K562 (cell line): Measurements from ENCODE around the gene ZBP1. TPM values are rescaled to one million over a fixed set of nuclear protein-coding genes. Genes with fewer than 3 reads are reported as not detected.

ENCODE experiments used
- ATAC-seq: fragments of 200-7000 bp; cut with Tn5 transposase; 3 replicates; pipeline ENCODE4 v1.9.1; 2020; ENCODE audit warnings: moderate library complexity
- BruUV-seq: library from RNA; stranded (reverse); fragments of 400-500 nt; replicated peaks from 2 replicates; lab custom pipeline; 2021; lab: Mats Ljungman, UMichigan
- CTCF ChIA-PET: fragments of 300-600 bp; formaldehyde crosslinking; extraction: SDS; loops from one replicate; lab custom pipeline; 2021; ENCODE audit warnings: low intra/inter-chr PET ratio; lab: Yijun Ruan, JAX
- POLR2A ChIA-PET: fragments of 300-600, 350-650 bp; sonication (Branson Sonifier 250); formaldehyde crosslinking; extraction: SDS; loops from one replicate; lab custom pipeline; 2021; ENCODE audit warnings: antibody characterized with exemption, inconsistent platforms; lab: Yijun Ruan, JAX
- DNase-seq, 4 experiments: peaks; one replicate each; pipeline versions ENCODE4 v3.0.0 to v3.0.0-alpha.2; 2011 to 2018; ENCODE audit warnings: low spot score in 3 of 4, mixed read lengths in 3 of 4; ENCODE audit errors: extremely low read depth in 1 of 4
- FAIRE-seq: peaks from 2 replicates; lab custom pipeline; 2011; peaks lifted over from hg19 to GRCh38; lab: Jason Lieb, UNC
- H2AFZ ChIP-seq: 2 replicates; pipeline ENCODE4 v1.6.0; 2011; ENCODE audit warnings: low read depth, low read length, control low read depth, inconsistent platforms
- H3K27ac ChIP-seq: fragments of 200-600 bp; 3 replicates; pipeline ENCODE4 v1.8.0; 2011; ENCODE audit warnings: low read depth, mild to moderate bottlenecking, control low read depth, inconsistent platforms, low read length, moderate library complexity, mixed read lengths; ENCODE audit errors: extremely low read depth
- H3K27me3 ChIP-seq, 2 experiments: fragments of 300-600 bp in 1 of 2; 2 replicates in 1 of 2; 3 replicates in 1 of 2; pipeline versions ENCODE4 v1.6.0 to v1.8.0; 2011; ENCODE audit warnings: inconsistent platforms in 2 of 2, low read length in 2 of 2, mild to moderate bottlenecking in 1 of 2, mixed read lengths in 1 of 2, moderate library complexity in 1 of 2; ENCODE audit not compliant: control insufficient read depth in 2 of 2, insufficient read depth in 2 of 2
- H3K36me3 ChIP-seq: fragments of 300-600 bp; 3 replicates; pipeline ENCODE4 v1.8.0; 2011; ENCODE audit warnings: mild to moderate bottlenecking, low read length, inconsistent platforms; ENCODE audit not compliant: control insufficient read depth, insufficient read depth
- H3K4me1 ChIP-seq, 2 experiments: fragments of 200-600 bp in 1 of 2; replicated peaks in 1 of 2; 2 replicates in 1 of 2; 3 replicates in 1 of 2; pipeline versions ENCODE4 v1.5.1 to v1.8.0; 2011; ENCODE audit warnings: inconsistent platforms in 2 of 2, low read length in 2 of 2, mild to moderate bottlenecking in 1 of 2, mixed read lengths in 1 of 2, moderate library complexity in 1 of 2; ENCODE audit not compliant: control insufficient read depth in 2 of 2, insufficient read depth in 2 of 2
- H3K4me2 ChIP-seq: 2 replicates; pipeline ENCODE4 v1.6.1; 2011; ENCODE audit warnings: low read length, control low read depth, inconsistent platforms, mixed read lengths; ENCODE audit not compliant: insufficient read depth
- H3K4me3 ChIP-seq: fragments of 200-600 bp; sonication (generic), shearing (Covaris generic); 2 replicates; pipeline ENCODE4 v1.5.1; 2016; ENCODE audit warnings: control low read depth, inconsistent platforms
- H3K79me2 ChIP-seq: fragments of 200-600 bp; 3 replicates; pipeline ENCODE4 v1.8.0; 2011; ENCODE audit warnings: low read length, inconsistent platforms; ENCODE audit not compliant: control insufficient read depth, insufficient read depth
- H3K9ac ChIP-seq, 2 experiments: 2 replicates each; pipeline versions ENCODE4 v1.6.0 to v1.6.1; 2011; ENCODE audit warnings: low read depth in 2 of 2, low read length in 2 of 2, control low read depth in 1 of 2, inconsistent platforms in 1 of 2, mild to moderate bottlenecking in 1 of 2, mixed read lengths in 1 of 2; ENCODE audit not compliant: insufficient read depth in 1 of 2
- H3K9me1 ChIP-seq: one replicate; pipeline ENCODE4 v1.6.0; 2011; ENCODE audit warnings: inconsistent platforms, mild to moderate bottlenecking, low read length, moderate library complexity; ENCODE audit not compliant: control insufficient read depth, insufficient read depth
- H3K9me3 ChIP-seq: replicated peaks from 2 replicates; pipeline ENCODE4 v1.5.1; 2011; ENCODE audit warnings: low read depth, low read length, inconsistent platforms; ENCODE audit not compliant: control insufficient read depth, insufficient read depth
- H4K20me1 ChIP-seq: replicated peaks from 2 replicates; pipeline ENCODE4 v1.6.1; 2011; ENCODE audit warnings: low read length, inconsistent platforms, mixed read lengths; ENCODE audit not compliant: control insufficient read depth, insufficient read depth
- CC2D1A ChIP-seq: fragments of 450-650 bp; IDR thresholded peaks from 2 replicates; pipeline ENCODE4 v1.6.1; 2017; ENCODE audit warnings: mild to moderate bottlenecking
- CREBBP ChIP-seq: IDR thresholded peaks from one replicate; pipeline ENCODE4 v1.6.1; 2012; ENCODE audit warnings: low read depth, mild to moderate bottlenecking, control low read depth, inconsistent platforms, low read length
- IRF2 ChIP-seq: sonication (generic); formaldehyde crosslinking; IDR thresholded peaks from 2 replicates; pipeline ENCODE4 v1.8.1; 2022; ENCODE audit warnings: mild to moderate bottlenecking, missing genetic modification reagents
- SRSF9 ChIP-seq: fragments of 200-400 bp; formaldehyde crosslinking; IDR thresholded peaks from 2 replicates; pipeline ENCODE4 v1.6.1; 2017; ENCODE audit warnings: low read depth, low read length, borderline replicate concordance
- TGIF2 ChIP-seq: sonication (generic); formaldehyde crosslinking; IDR thresholded peaks from 2 replicates; pipeline ENCODE4 v1.8.1; 2022; ENCODE audit warnings: mild to moderate bottlenecking, missing genetic modification reagents, moderate library complexity
- ZNF146 ChIP-seq: IDR thresholded peaks from one replicate; pipeline ENCODE4 v1.6.1; 2018; ENCODE audit warnings: missing compliant biosample characterization; ENCODE audit not compliant: unreplicated experiment
- ZNF239 ChIP-seq: fragments of 250-450 bp; sonication (Bioruptor Pico); IDR thresholded peaks from 2 replicates; pipeline ENCODE4 v1.4.0; 2020; ENCODE audit warnings: mild to moderate bottlenecking
- WGBS: fragments of 100-300 bp; shearing (Covaris generic); methylation state at CpG from one replicate; pipeline ENCODE4 v1.1.6; 2016; ENCODE audit warnings: low coverage, mixed read lengths; ENCODE audit not compliant: insufficient coverage; ENCODE audit errors: missing lambda C conversion rate; 5-methylcytosine and 5-hydroxymethylcytosine counted together
- in situ Hi-C: fragments of 300-500 bp; cut with MboI; formaldehyde crosslinking; loops from 4 replicates; pipeline ENCODE4 v1.15.0; 2018; ENCODE audit warnings: inconsistent platforms, mixed read lengths
- intact Hi-C: fragments of 100-400 bp; cut with micrococcal nuclease; formaldehyde crosslinking; loops from 2 replicates; pipeline ENCODE4 v1.14.2; 2022
- polyA plus RNA-seq, 8 experiments: library from polyadenylated mRNA; depleted of rRNA in 4 of 8; stranded (reverse) in 5 of 8; unstranded in 3 of 8; fragments of >200 nt; fragmentation: Nextera tagmentation in 2 of 8; fragmentation: Illumina TruSeq in 1 of 8; extraction: Ambion mirVana in 2 of 8; extraction: Trizol in 1 of 8; gene quantifications; 2 replicates each; pipeline versions ENCODE4 v1.2.1 to v1.2.3, GENCODE V29; 2011 to 2014; ENCODE audit warnings: inconsistent platforms in 1 of 8, missing spikeins in 1 of 8
- total RNA-seq, 7 experiments: library from RNA; depleted of rRNA in 6 of 7; stranded (reverse); fragments of >200 nt in 6 of 7; fragmentation: Illumina TruSeq in 2 of 7; extraction: Trizol in 2 of 7; gene quantifications; 2 replicates each; pipeline versions ENCODE4 v1.2.1 to v1.2.3, GENCODE V29; 2011 to 2021; ENCODE audit warnings: low replicate concordance in 1 of 7
- TF ChIP-seq, protein P1 (sequence below): IDR thresholded peaks from 2 replicates; pipeline ENCODE4 v1.6.1; 2012; ENCODE audit warnings: low read depth, low read length, improper control_type of control experiment, borderline replicate concordance
- TF ChIP-seq, protein P2 (sequence below): sonication (generic); formaldehyde crosslinking; IDR thresholded peaks from 2 replicates; pipeline ENCODE4 v1.8.0; 2022; ENCODE audit warnings: mild to moderate bottlenecking, missing genetic modification reagents

The ZBP1 gene
- total and polyA plus RNA-seq, 9 of the 15 experiments (the other 6 are each of a cell fraction or from before 2014, with no cell fraction given): not detected

DNA sequence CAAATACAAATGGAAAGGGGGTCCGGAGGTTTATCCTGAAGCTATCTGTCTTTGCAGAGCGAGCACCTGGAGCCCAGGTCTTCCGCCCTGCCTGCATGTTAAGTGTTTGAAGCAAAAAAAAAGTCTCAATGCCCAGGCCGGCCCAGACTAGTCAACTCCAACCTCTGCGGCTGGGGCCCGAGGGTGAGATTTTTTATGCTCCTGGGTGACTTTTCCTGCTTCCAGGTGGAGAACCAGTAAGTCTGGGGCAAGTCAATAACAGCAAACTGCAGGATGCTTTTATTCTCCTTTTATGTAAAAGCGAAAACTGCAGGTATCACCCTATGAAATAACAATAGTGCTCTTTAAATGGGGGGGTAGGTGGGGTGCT is 2.0 kb upstream of the ZBP1 start:
- 6% methylated on average over 7 of the region's 7 CpGs for WGBS
- no peak for FAIRE-seq
- peaks cover 0 to 3% of the 10 kb centered on the region in 2 experiments; a peak in 4 of 5 replicates for H3K4me1 ChIP-seq

More for the DNA sequence above, 2.0 kb upstream of the ZBP1 start:
- POLR2A ChIA-PET: interaction anchor here (0.6 to 0.9 kb wide), 2 partner anchors 12 to 29 kb away, joined by 3 read pairs; no protein-coding TSS in a partner anchor
- intact Hi-C loops (loop anchor here (1.0 kb wide), 1 partner anchor 31 kb away; no protein-coding TSS in a partner anchor), in situ Hi-C loops (loop anchor here (25.0 kb wide), 1 partner anchor 590 kb away; no protein-coding TSS in a partner anchor)
- no peak overlapping the region for H3K4me3 ChIP-seq
- no peak overlapping the region for H3K9ac ChIP-seq
- H3K9me3 ChIP-seq: no peaks in the 10 kb centered on the region
- no peaks in the 10 kb centered on the region for H3K36me3 ChIP-seq
- H4K20me1 ChIP-seq: peaks cover 7% of the 10 kb centered on the region
- no peak overlapping the region for H2AFZ ChIP-seq
- H3K79me2 ChIP-seq: no peaks in the 10 kb centered on the region
- BruUV-seq: no TSS peak
- CTCF ChIA-PET: interaction anchor here (1.3 kb wide), 1 partner anchor 587 kb away, joined by 6 read pairs; no protein-coding TSS in a partner anchor
- no peaks in the 10 kb centered on the region for H3K9me1 ChIP-seq
- peaks cover 24 to 61% of the 10 kb centered on the region in 2 experiments; a peak in 4 of 5 replicates for H3K27me3 ChIP-seq
- H3K4me2 ChIP-seq: no peak overlapping the region
- no peak overlapping the region for H3K27ac ChIP-seq
- no peak for ATAC-seq
- DNase-seq: no peak
- no peak for TF ChIP-seq CREBBP
- TF ChIP-seq IRF2 (CRISPR knock-in tag): no peak
- no peak for TF ChIP-seq ZNF146 (CRISPR knock-in tag)
- TF ChIP-seq, protein P1, sequence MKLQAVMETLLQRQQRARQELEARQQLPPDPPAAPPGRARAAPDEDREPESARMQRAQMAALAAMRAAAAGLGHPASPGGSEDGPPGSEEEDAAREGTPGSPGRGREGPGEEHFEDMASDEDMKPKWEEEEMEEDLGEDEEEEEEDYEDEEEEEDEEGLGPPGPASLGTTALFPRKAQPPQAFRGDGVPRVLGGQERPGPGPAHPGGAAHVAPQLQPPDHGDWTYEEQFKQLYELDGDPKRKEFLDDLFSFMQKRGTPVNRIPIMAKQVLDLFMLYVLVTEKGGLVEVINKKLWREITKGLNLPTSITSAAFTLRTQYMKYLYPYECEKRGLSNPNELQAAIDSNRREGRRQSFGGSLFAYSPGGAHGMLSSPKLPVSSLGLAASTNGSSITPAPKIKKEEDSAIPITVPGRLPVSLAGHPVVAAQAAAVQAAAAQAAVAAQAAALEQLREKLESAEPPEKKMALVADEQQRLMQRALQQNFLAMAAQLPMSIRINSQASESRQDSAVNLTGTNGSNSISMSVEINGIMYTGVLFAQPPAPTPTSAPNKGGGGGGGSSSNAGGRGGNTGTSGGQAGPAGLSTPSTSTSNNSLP: no peak
- TF ChIP-seq CC2D1A: no peak
- no peak for TF ChIP-seq ZNF239
- no peak for TF ChIP-seq TGIF2 (CRISPR knock-in tag)
- no peak for TF ChIP-seq SRSF9
- TF ChIP-seq, protein P2, sequence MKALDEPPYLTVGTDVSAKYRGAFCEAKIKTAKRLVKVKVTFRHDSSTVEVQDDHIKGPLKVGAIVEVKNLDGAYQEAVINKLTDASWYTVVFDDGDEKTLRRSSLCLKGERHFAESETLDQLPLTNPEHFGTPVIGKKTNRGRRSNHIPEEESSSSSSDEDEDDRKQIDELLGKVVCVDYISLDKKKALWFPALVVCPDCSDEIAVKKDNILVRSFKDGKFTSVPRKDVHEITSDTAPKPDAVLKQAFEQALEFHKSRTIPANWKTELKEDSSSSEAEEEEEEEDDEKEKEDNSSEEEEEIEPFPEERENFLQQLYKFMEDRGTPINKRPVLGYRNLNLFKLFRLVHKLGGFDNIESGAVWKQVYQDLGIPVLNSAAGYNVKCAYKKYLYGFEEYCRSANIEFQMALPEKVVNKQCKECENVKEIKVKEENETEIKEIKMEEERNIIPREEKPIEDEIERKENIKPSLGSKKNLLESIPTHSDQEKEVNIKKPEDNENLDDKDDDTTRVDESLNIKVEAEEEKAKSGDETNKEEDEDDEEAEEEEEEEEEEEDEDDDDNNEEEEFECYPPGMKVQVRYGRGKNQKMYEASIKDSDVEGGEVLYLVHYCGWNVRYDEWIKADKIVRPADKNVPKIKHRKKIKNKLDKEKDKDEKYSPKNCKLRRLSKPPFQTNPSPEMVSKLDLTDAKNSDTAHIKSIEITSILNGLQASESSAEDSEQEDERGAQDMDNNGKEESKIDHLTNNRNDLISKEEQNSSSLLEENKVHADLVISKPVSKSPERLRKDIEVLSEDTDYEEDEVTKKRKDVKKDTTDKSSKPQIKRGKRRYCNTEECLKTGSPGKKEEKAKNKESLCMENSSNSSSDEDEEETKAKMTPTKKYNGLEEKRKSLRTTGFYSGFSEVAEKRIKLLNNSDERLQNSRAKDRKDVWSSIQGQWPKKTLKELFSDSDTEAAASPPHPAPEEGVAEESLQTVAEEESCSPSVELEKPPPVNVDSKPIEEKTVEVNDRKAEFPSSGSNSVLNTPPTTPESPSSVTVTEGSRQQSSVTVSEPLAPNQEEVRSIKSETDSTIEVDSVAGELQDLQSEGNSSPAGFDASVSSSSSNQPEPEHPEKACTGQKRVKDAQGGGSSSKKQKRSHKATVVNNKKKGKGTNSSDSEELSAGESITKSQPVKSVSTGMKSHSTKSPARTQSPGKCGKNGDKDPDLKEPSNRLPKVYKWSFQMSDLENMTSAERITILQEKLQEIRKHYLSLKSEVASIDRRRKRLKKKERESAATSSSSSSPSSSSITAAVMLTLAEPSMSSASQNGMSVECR (CRISPR knock-in tag): no peak
